ENCODE results near the gene ARHGAP44.

- no peak for TF ChIP-seq CTCF (IDR thresholded peaks at IDR 0.05; ENCODE audit: low read depth, low read length, missing input control)
- no peak for TF ChIP-seq TAF1 (conservative IDR thresholded peaks at IDR 0.05)
- no peak for TF ChIP-seq JUND (IDR thresholded peaks at IDR 0.05)
- TF ChIP-seq RXRA (IDR thresholded peaks at IDR 0.05): no peak
Measured at GRCh38 chr17:13038931-13039665, 249.8 kb downstream of the ARHGAP44 start.
